Activated naive CD4-positive, alpha-beta T cell treated with anti-CD3 and anti-CD28 coated beads, Interleukin-2, amount 10 ng/mL, durations not matched to agents 7 days and 5 days (primary cell): Measurements from ENCODE around the gene OR9Q1.

Source experiments
- CTCF ChIA-PET: fragments of 350-600 bp; sonication (Branson Sonifier 250); formaldehyde crosslinking; loops from one replicate; lab custom pipeline; 2021; ENCODE audit warnings: antibody characterized with exemption; lab: Charles Lee
- DNase-seq: peaks from one replicate; pipeline ENCODE4 v3.0.0-alpha.2; 2020
- H3K27ac Mint-ChIP-seq: one replicate; pipeline ENCODE4 v1.8.0; 2021; ENCODE audit warnings: mild to moderate bottlenecking, moderate library complexity, mixed read lengths
- H3K27me3 Mint-ChIP-seq: one replicate; pipeline ENCODE4 v1.8.0; 2021; ENCODE audit warnings: mild to moderate bottlenecking, mixed read lengths
- H3K36me3 Mint-ChIP-seq: one replicate; pipeline ENCODE4 v1.8.0; 2021; ENCODE audit warnings: mixed read lengths
- H3K4me1 Mint-ChIP-seq: one replicate; pipeline ENCODE4 v1.8.0; 2021; ENCODE audit warnings: mixed read lengths
- H3K4me3 Mint-ChIP-seq: one replicate; pipeline ENCODE4 v1.8.0; 2021; ENCODE audit warnings: mild to moderate bottlenecking, moderate library complexity, mixed read lengths
- H3K9me3 Mint-ChIP-seq: one replicate; pipeline ENCODE4 v1.8.0; 2021; ENCODE audit warnings: mixed read lengths

The OR9Q1 gene

GRCh38 chr11:58058276-58059006, 34.8 kb downstream of the OR9Q1 start:
- Mint-ChIP-seq H3K4me1 (no peaks in the 10 kb centered on the region), H3K9me3 (no peaks in the 10 kb centered on the region), H3K4me3 (no peak overlapping the region), H3K27ac (no peak overlapping the region), H3K36me3 (no peaks in the 10 kb centered on the region), H3K27me3 (no peaks in the 10 kb centered on the region)
- CTCF ChIA-PET = no interaction called here
- no peak for DNase-seq

GRCh38 chr11:58059007-58059350, 35.3 kb downstream of the OR9Q1 start:
- H3K9me3 Mint-ChIP-seq = no peaks in the 10 kb centered on the region
- no peak overlapping the region for H3K27ac Mint-ChIP-seq
- no peaks in the 10 kb centered on the region for H3K36me3 Mint-ChIP-seq
- CTCF ChIA-PET = no interaction called here
- H3K4me3 Mint-ChIP-seq = no peak overlapping the region
- no peaks in the 10 kb centered on the region for H3K4me1 Mint-ChIP-seq
- H3K27me3 Mint-ChIP-seq = no peaks in the 10 kb centered on the region
- no peak for DNase-seq

GRCh38 chr11:58060535-58060934, 36.9 kb downstream of the OR9Q1 start:
- no peaks in the 10 kb centered on the region for H3K36me3 Mint-ChIP-seq
- no peaks in the 10 kb centered on the region for H3K27me3 Mint-ChIP-seq
- H3K4me3 Mint-ChIP-seq = no peak overlapping the region
- CTCF ChIA-PET = no interaction called here
- DNase-seq = no peak
- H3K9me3 Mint-ChIP-seq = no peaks in the 10 kb centered on the region
- H3K4me1 Mint-ChIP-seq = no peaks in the 10 kb centered on the region
- no peak overlapping the region for H3K27ac Mint-ChIP-seq

- Mint-ChIP-seq H3K9me3 (no peaks in the 10 kb centered on the region), H3K4me1 (no peaks in the 10 kb centered on the region), H3K27ac (no peak overlapping the region), H3K36me3 (no peaks in the 10 kb centered on the region), H3K27me3 (no peaks in the 10 kb centered on the region), H3K4me3 (no peak overlapping the region)
- CTCF ChIA-PET = no interaction called here
- DNase-seq = no peak
These were observed 37.4 kb downstream of the OR9Q1 start for GRCh38 chr11:58060939-58061672.

GRCh38 chr11:58061813-58062212, 38.1 kb downstream of the OR9Q1 start:
- Mint-ChIP-seq H3K4me3 (no peak overlapping the region), H3K9me3 (no peaks in the 10 kb centered on the region), H3K27me3 (no peaks in the 10 kb centered on the region), H3K36me3 (no peaks in the 10 kb centered on the region), H3K27ac (no peak overlapping the region), H3K4me1 (no peaks in the 10 kb centered on the region)
- DNase-seq = no peak
- CTCF ChIA-PET = no interaction called here

GRCh38 chr11:58067685-58068084, 44.0 kb downstream of the OR9Q1 start:
- CTCF ChIA-PET = no interaction called here
- H3K27me3 Mint-ChIP-seq = no peaks in the 10 kb centered on the region
- H3K36me3 Mint-ChIP-seq = no peaks in the 10 kb centered on the region
- no peak overlapping the region for H3K4me3 Mint-ChIP-seq
- no peak for DNase-seq
- no peak overlapping the region for H3K27ac Mint-ChIP-seq
- H3K4me1 Mint-ChIP-seq = no peaks in the 10 kb centered on the region
- no peaks in the 10 kb centered on the region for H3K9me3 Mint-ChIP-seq

GRCh38 chr11:58068655-58069054, 45.0 kb downstream of the OR9Q1 start:
- no peak overlapping the region for H3K4me3 Mint-ChIP-seq
- DNase-seq = no peak
- no peak overlapping the region for H3K27ac Mint-ChIP-seq
- CTCF ChIA-PET = no interaction called here
- no peaks in the 10 kb centered on the region for H3K4me1 Mint-ChIP-seq
- H3K9me3 Mint-ChIP-seq = no peaks in the 10 kb centered on the region
- H3K27me3 Mint-ChIP-seq = no peaks in the 10 kb centered on the region
- H3K36me3 Mint-ChIP-seq = no peaks in the 10 kb centered on the region

GRCh38 chr11:58070585-58070984, 46.9 kb downstream of the OR9Q1 start:
- H3K27me3 Mint-ChIP-seq = no peaks in the 10 kb centered on the region

GRCh38 chr11:58075781-58076180, 52.1 kb downstream of the OR9Q1 start:
- no peak overlapping the region for H3K27ac Mint-ChIP-seq
- no peaks in the 10 kb centered on the region for H3K27me3 Mint-ChIP-seq
- no peaks in the 10 kb centered on the region for H3K36me3 Mint-ChIP-seq
- H3K4me1 Mint-ChIP-seq = no peaks in the 10 kb centered on the region
- H3K4me3 Mint-ChIP-seq = no peak overlapping the region
- DNase-seq = no peak
- H3K9me3 Mint-ChIP-seq = no peaks in the 10 kb centered on the region
- CTCF ChIA-PET = no interaction called here

More at GRCh38 chr11:58070585-58070984, 46.9 kb downstream of the OR9Q1 start:
- H3K4me3 Mint-ChIP-seq = no peak overlapping the region
- DNase-seq = no peak
- no peaks in the 10 kb centered on the region for H3K36me3 Mint-ChIP-seq
- CTCF ChIA-PET = no interaction called here
- no peaks in the 10 kb centered on the region for H3K4me1 Mint-ChIP-seq
- no peaks in the 10 kb centered on the region for H3K9me3 Mint-ChIP-seq
- H3K27ac Mint-ChIP-seq = no peak overlapping the region

GRCh38 chr11:58086528-58086927, 62.8 kb downstream of the OR9Q1 start:
- H3K27ac Mint-ChIP-seq = no peak overlapping the region
- CTCF ChIA-PET = no interaction called here
- peaks cover 2% of the 10 kb centered on the region for H3K9me3 Mint-ChIP-seq
- H3K27me3 Mint-ChIP-seq = no peaks in the 10 kb centered on the region
- H3K4me1 Mint-ChIP-seq = no peaks in the 10 kb centered on the region
- DNase-seq = no peak
- H3K36me3 Mint-ChIP-seq = no peaks in the 10 kb centered on the region
- H3K4me3 Mint-ChIP-seq = no peak overlapping the region

GRCh38 chr11:58097437-58097836, 73.8 kb downstream of the OR9Q1 start:
- no peak overlapping the region for H3K27ac Mint-ChIP-seq
- H3K9me3 Mint-ChIP-seq = peaks cover 7% of the 10 kb centered on the region
- no peak overlapping the region for H3K4me3 Mint-ChIP-seq
- no peaks in the 10 kb centered on the region for H3K27me3 Mint-ChIP-seq
- H3K4me1 Mint-ChIP-seq = no peaks in the 10 kb centered on the region
- H3K36me3 Mint-ChIP-seq = no peaks in the 10 kb centered on the region
- CTCF ChIA-PET = no interaction called here
- DNase-seq = no peak

- H3K4me3 Mint-ChIP-seq = no peak overlapping the region
- H3K4me1 Mint-ChIP-seq = no peaks in the 10 kb centered on the region
- H3K9me3 Mint-ChIP-seq = no peaks in the 10 kb centered on the region
- H3K27ac Mint-ChIP-seq = no peak overlapping the region
- CTCF ChIA-PET = no interaction called here
- peaks cover 4% of the 10 kb centered on the region for H3K27me3 Mint-ChIP-seq
- no peaks in the 10 kb centered on the region for H3K36me3 Mint-ChIP-seq
- DNase-seq = no peak
These were observed 97.4 kb downstream of the OR9Q1 start for GRCh38 chr11:58121096-58121495.

GRCh38 chr11:58125469-58125868, 101.8 kb downstream of the OR9Q1 start, which contains the start of gene OR9I1:
Gene OR9I1 (minus strand): TSS chr11:58125530. CDS start chr11:58119444, 6,086 bp downstream.
- Mint-ChIP-seq H3K36me3 (no peaks in the 10 kb centered on the region), H3K27ac (no peak within 1 kb of the TSS), H3K27me3 (no peaks in the 10 kb centered on the region), H3K9me3 (no peaks in the 10 kb centered on the region), H3K4me3 (no peak within 1 kb of the TSS), H3K4me1 (no peaks in the 10 kb centered on the region)
- CTCF ChIA-PET = interaction anchor here (1.0 kb wide), 1 partner anchor 23 kb away, joined by 3 read pairs; no protein-coding TSS in a partner anchor
- no peak for DNase-seq

GRCh38 chr11:58127350-58127749, 103.7 kb downstream of the OR9Q1 start:
- Mint-ChIP-seq H3K9me3 (no peaks in the 10 kb centered on the region), H3K27me3 (no peaks in the 10 kb centered on the region), H3K4me1 (no peaks in the 10 kb centered on the region), H3K4me3 (no peak overlapping the region), H3K36me3 (no peaks in the 10 kb centered on the region), H3K27ac (no peak overlapping the region)
- no peak for DNase-seq
- CTCF ChIA-PET = no interaction called here
